ENCODE data around the gene CTSK. TPM values are rescaled to one million over a fixed set of nuclear protein-coding genes. Genes with fewer than 3 reads are reported as not detected.
"Not testable (repeated sequence)": the region's sequence is repeated elsewhere in the genome, so short reads cannot be mapped to it uniquely, and the experiment has no call there.

Gene CTSK
- total and polyA plus RNA-seq, 7 donors = 2.8 to 16.9 (median 4.5) TPM

DNA sequence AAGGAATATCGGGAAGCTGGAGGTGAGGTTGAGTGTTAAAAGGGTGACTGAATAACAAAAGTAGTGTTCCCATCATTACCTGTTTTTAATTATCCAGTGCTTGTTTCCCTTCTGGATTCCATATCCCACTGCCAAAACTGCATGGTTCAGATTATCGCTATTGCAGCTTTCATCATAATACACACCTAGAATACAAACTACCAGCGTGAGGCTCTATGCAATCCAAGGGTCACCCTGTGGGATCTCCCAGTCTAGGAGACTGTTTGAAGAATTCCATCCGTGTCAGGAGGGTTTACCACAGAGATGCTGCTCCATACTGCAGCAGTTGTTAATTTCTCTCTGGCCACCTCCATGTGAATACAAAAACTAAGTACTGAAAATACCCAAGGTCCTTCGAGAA is 9.0 kb downstream of the CTSK start:
- 87 to 92% (median 91%) methylated on average over 5 of the region's 5 CpGs for WGBS, 3 donors
- DNase-seq (no peak), ATAC-seq (no peak)
- no peak overlapping the region for H3K4me3 ChIP-seq
- H3K27ac ChIP-seq = no peak overlapping the region
- no peaks in the 10 kb centered on the region for H3K4me1 ChIP-seq
- TF ChIP-seq, protein P1, sequence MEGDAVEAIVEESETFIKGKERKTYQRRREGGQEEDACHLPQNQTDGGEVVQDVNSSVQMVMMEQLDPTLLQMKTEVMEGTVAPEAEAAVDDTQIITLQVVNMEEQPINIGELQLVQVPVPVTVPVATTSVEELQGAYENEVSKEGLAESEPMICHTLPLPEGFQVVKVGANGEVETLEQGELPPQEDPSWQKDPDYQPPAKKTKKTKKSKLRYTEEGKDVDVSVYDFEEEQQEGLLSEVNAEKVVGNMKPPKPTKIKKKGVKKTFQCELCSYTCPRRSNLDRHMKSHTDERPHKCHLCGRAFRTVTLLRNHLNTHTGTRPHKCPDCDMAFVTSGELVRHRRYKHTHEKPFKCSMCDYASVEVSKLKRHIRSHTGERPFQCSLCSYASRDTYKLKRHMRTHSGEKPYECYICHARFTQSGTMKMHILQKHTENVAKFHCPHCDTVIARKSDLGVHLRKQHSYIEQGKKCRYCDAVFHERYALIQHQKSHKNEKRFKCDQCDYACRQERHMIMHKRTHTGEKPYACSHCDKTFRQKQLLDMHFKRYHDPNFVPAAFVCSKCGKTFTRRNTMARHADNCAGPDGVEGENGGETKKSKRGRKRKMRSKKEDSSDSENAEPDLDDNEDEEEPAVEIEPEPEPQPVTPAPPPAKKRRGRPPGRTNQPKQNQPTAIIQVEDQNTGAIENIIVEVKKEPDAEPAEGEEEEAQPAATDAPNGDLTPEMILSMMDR (IDR thresholded peaks at IDR 0.05) = no peak
- H3K9me3 ChIP-seq = no peaks in the 10 kb centered on the region
- peaks cover 4 to 82% of the 10 kb centered on the region in 2 donors for H3K36me3 ChIP-seq (ENCODE audit: insufficient read depth in 1 of 2, low read depth in 1 of 2)
- intact Hi-C loops (cut with DNase I) = no loop called here
- H3K27me3 ChIP-seq (ENCODE audit: insufficient read depth in 3 of 3, low read length in 2 of 3) = no peaks in the 10 kb centered on the region

DNA sequence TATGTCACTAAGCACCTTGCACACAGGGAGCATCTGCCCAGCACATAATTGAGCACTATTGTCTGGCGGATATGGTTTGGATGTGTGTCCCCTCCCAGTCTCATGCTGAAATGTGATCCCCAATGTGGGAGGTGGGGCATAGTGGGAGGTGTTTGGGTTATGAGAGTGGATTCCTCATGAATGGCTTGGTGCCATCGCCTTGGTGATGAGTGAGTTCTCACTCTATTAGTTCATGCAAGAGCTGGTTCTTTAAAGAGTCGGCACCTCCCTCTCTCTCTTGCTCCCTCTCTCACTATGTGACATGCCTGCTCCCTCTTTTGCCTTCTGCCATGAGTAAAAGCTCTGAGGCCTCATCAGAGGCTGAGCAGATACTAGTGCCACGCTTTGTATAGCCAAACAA is 9.5 kb downstream of the CTSK start:
- no peaks in the 10 kb centered on the region for H3K27me3 ChIP-seq (ENCODE audit: insufficient read depth in 3 of 3, low read length in 2 of 3)
- H3K9me3 ChIP-seq = no peaks in the 10 kb centered on the region
- TF ChIP-seq, protein P1 (IDR thresholded peaks at IDR 0.05) = no peak
- no peak overlapping the region for H3K4me3 ChIP-seq
- ATAC-seq (no peak), DNase-seq (no peak)
- no peak overlapping the region for H3K27ac ChIP-seq
- 64 to 74% (median 70%) methylated on average over 4 of the region's 4 CpGs for WGBS, 3 donors
- H3K36me3 ChIP-seq (ENCODE audit: insufficient read depth in 1 of 2, low read depth in 1 of 2) = peaks cover 4 to 76% of the 10 kb centered on the region in 2 donors
- H3K4me1 ChIP-seq = no peaks in the 10 kb centered on the region
- intact Hi-C loops (cut with DNase I) = no loop called here

DNA sequence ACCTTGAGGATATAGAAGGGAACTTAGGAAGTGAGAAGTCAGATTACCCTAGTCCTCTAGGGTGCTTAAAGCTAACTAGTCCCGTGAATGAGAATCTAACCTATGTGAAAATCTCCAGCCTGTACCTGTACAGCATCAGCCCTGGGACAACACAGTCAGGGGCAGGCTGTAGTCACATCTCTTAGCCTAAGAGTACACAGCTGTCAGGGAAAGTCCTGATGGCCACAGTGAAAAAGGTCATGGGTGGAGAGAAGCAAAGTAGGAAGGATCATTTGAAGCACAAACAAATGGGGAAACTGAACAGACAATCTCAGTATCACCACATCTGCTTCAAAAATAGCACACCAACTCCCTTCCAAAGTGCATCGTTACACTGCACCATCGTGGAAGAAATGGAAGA is 11.7 kb downstream of the CTSK start:
- Histone ChIP-seq H3K27me3 (ENCODE audit: insufficient read depth in 3 of 3, low read length in 2 of 3) (no peaks in the 10 kb centered on the region), H3K4me3 (no peak overlapping the region), H3K36me3 (ENCODE audit: insufficient read depth in 1 of 2, low read depth in 1 of 2) (peaks cover 4 to 62% of the 10 kb centered on the region in 2 donors), H3K4me1 (no peaks in the 10 kb centered on the region), H3K27ac (no peak overlapping the region), H3K9me3 (no peaks in the 10 kb centered on the region)
- TF ChIP-seq, protein P1 (IDR thresholded peaks at IDR 0.05) = no peak
- DNase-seq (no peak), ATAC-seq (no peak)
- intact Hi-C loops (cut with DNase I) = no loop called here
- WGBS, 3 donors = 49 to 64% (median 59%) methylated on average over 3 of the region's 3 CpGs

DNA sequence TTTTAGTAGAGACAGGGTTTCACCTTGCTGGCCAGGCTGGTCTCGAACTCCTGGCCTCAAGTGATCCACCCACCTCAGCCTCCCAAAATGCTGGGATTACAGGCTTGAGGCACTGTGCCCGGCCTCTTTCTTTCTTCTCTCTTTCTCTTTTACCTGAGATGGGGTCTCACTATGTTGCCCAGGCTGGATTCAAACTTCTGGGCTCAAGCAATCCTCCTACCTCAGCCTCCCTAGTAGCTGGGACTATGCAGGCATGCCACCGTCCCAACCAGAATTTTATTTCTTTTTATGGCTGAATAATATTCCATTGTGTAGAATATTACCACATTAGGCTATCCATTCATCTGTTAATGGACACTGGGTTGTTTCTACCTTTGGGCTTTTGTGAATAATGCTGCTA is 14.3 kb downstream of the CTSK start:
- DNase-seq; intact Hi-C loops (cut with DNase I); H3K27ac ChIP-seq; H3K4me1 ChIP-seq; H3K4me3 ChIP-seq; ATAC-seq; H3K27me3 ChIP-seq (ENCODE audit: insufficient read depth in 3 of 3, low read length in 2 of 3); H3K9me3 ChIP-seq: not testable (repeated sequence)
- H3K36me3 ChIP-seq (ENCODE audit: insufficient read depth in 1 of 2, low read depth in 1 of 2) = peaks cover 4 to 40% of the 10 kb centered on the region in 2 donors
- 93 to 98% (median 95%) methylated on average over 3 of the region's 3 CpGs for WGBS, 3 donors

DNA sequence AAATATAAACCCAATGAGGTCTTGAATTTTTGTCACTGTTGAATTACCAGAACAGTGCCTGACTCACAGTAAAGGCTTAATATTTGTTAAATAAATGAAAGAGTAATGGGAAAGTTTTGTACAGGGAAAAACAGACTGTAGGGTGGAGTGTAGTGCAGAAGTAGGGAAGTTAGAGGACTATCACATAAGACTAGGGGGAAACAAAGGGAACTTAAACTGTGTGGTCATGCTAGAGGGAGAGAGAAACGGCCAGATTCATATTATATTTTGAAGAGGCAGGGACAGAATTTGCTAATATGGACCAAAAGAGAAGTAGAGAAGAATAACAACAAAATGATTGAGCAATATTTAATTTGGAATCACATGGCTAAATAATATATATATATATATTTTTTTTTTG is 14.8 kb downstream of the CTSK start:
- ATAC-seq (no peak), DNase-seq (no peak)
- peaks cover 0 to 34% of the 10 kb centered on the region in 2 donors for H3K36me3 ChIP-seq (ENCODE audit: insufficient read depth in 1 of 2, low read depth in 1 of 2)
- no peaks in the 10 kb centered on the region for H3K4me1 ChIP-seq
- intact Hi-C loops (cut with DNase I) = no loop called here
- H3K27ac ChIP-seq = no peak overlapping the region
- no peaks in the 10 kb centered on the region for H3K27me3 ChIP-seq (ENCODE audit: insufficient read depth in 3 of 3, low read length in 2 of 3)
- H3K4me3 ChIP-seq = no peak overlapping the region
- TF ChIP-seq, protein P1 (IDR thresholded peaks at IDR 0.05) = no peak
- no peaks in the 10 kb centered on the region for H3K9me3 ChIP-seq
- 72 to 80% (median 77%) methylated on average over 1 of the region's 1 CpG for WGBS, 3 donors

All from psoas muscle (tissue), 8 donors.